Measurements from ENCODE around the gene ETV5.

ETV5 gene

GRCh38 chr3:186014866-186015265, 94.0 kb downstream of the ETV5 start:
- no peak for DNase-seq

DNA sequence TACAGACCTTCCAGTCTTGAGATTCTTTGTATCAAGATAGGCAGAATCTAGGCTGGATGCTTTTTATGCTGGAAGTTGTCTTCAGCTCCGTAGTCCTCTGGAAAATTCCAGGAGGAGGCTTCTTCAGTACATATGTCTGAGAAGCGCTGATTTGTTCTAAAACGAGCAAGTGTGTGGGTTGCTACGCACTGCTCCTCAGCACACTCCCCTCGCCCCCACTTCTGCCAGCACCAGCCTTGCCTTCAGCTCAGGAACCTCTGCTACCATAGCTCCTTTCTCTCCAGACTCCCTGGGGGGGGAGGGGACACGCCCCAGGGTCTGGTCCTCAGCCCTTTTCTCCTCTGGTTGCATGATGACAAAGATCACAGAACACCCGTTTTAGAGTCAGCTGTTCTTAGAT, 95.6 kb downstream of the ETV5 start:
- no peak for DNase-seq

DNA sequence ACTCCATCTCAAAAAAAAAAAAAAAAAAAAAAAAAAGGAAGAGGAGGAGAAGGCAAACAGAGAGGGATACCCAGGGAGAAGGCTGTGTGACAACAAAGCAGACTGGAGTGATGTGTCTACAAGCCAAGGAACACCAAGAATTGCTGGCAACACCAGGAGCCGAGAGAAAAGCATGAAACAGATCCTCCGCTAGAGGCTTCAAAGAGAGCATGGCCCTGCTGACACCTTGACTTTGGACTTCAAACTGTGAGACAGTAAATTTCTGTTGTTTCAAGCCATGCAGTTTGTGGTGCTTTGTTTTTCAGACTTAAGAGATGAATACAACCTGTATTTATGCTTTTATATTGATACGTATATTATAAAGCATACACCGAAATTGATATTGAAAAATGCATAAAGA, 96.8 kb downstream of the ETV5 start:
- DNase-seq: no peak

- DNase-seq: no peak
These were observed 104.2 kb downstream of the ETV5 start for GRCh38 chr3:186004671-186005070.

- DNase-seq: no peak
These were observed 104.7 kb downstream of the ETV5 start for GRCh38 chr3:186004209-186004608.

DNA sequence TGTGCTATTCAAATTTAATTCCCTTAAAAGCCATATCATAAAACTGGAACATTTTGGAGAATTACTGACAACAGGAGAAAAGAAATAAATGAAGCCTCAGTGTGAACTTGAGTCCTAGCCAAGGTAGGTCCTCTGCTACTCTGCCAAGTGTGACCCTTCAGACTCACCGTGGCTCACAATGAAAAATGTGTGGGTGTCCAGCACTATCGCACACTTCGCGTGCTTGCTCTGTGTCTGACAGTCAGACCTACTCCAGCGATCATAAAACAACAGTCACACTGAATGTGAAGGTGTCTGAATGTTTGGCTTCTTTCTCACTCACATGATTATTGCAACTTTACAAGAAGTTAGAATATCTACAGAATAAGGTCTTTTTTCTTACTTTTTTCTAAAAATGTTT, 105.3 kb downstream of the ETV5 start:
- DNase-seq: no peak

- DNase-seq: no peak
These were observed 105.9 kb downstream of the ETV5 start for GRCh38 chr3:186002884-186003472.

DNA sequence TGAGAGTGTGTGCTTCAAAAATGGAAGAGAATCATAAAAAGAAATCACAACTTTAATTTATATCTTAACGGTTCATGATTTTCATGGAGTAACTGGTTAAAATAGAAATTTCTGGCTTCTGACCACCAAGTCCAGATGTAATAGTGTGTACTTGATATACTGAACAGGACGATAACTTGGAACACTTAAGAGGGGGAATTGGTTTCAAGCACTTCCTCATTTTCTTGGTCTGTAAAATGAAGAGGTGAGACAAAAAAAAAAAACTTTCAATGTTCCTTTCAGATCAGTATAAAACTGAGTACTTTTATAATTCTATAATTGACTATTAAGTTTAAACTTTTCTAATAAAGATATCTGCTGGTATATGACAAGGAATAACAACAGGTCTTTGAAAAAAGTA, 107.0 kb downstream of the ETV5 start:
- DNase-seq: no peak

GRCh38 chr3:185999221-185999620, 109.7 kb downstream of the ETV5 start:
- DNase-seq: no peak

- DNase-seq: no peak
These were observed 110.8 kb downstream of the ETV5 start for GRCh38 chr3:185998136-185998535.

DNA sequence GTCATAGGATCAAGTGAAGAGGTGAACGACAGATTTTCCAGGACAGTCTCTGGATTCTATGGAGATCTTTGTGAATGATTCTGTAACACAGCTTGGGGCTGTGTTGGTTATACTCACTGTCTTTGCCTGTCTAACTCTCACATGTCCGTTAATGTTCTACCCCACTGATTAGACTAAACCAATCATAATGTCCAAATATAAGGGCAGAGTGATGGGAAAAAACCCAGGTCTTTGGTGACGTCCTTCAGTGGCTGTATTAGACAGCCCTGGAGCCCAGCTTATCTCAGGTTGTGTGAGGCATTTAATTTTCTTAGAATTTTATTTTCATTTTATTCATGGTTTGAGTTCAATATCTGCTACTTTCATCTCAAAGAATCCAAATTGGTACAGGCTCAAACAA, 111.8 kb downstream of the ETV5 start:
- no peak for DNase-seq

Data from NCI-H1092 (cell line).